Fibroblast of skin of left biceps (primary cell): Measurements from ENCODE around the gene IFT57.

ENCODE experiments used
- DNase-seq, 2 experiments: peaks; one replicate each; pipeline ENCODE4 v3.0.0-alpha.2; 2013; ENCODE audit warnings: low read depth in 2 of 2

Gene IFT57

DNA sequence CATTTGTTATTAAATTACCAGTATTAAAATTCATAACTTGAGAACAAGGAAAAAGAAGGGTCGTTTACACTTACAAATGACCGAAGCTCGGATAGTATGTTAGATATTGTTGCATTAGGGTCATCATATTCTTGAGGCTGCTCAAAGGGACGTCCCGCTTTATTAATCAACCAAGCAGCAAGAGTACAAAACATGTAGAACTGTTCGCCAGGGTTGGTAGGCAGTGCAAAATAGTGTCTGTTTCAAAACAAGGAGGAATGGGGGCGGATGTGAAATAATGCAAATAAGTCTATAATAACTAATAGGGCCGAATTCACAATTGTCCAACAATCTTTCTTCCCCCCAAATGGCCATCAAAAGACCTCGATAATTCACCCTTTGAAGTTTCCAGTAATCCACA, 2.9 kb downstream of the IFT57 start:
- no peak for DNase-seq

GRCh38 chr3:108218811-108219210, 3.4 kb downstream of the IFT57 start:
- no peak for DNase-seq

DNA sequence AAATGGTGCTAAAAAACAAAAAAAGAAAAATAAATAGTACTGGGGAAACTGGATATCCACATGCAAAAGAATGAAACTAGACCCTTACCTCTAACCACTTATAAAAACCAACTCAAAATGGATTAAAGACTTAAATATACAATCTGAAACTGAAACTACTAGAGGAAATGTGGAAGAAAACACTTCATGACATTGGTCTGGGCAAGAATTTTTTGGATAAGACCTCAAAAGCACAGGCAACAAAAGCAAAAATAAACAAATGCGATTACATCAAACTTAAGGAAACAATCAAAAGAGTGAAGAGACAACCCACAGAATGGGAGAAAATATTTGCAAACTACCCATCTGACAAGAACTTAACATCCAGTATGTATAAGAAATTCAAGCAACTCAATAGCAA, 6.4 kb downstream of the IFT57 start:
- DNase-seq: no peak

- DNase-seq: no peak
Observed at GRCh38 chr3:108209579-108209978, 12.6 kb downstream of the IFT57 start.

DNA sequence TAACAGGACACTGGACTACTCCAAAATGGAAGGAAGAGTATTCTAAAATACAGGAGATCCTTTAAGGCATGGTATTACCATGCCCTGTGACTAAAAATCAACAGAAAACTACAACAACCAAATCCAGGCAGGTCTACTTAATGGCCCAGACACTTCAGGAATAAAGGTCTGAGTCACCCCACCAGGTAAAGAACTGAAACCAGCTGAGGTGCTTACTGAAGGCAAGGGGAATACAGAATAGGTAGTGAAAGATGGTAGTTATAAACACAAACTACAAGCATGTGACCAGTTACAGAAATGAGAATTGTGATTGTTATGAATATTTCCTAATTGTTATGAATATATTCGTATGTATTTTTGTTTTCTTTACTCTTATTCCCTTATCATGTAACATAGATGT, 13.4 kb downstream of the IFT57 start:
- DNase-seq: no peak

- no peak for DNase-seq
Observed at GRCh38 chr3:108202834-108203233, 19.4 kb downstream of the IFT57 start.

GRCh38 chr3:108202080-108202479, 20.1 kb downstream of the IFT57 start:
- DNase-seq: no peak

DNA sequence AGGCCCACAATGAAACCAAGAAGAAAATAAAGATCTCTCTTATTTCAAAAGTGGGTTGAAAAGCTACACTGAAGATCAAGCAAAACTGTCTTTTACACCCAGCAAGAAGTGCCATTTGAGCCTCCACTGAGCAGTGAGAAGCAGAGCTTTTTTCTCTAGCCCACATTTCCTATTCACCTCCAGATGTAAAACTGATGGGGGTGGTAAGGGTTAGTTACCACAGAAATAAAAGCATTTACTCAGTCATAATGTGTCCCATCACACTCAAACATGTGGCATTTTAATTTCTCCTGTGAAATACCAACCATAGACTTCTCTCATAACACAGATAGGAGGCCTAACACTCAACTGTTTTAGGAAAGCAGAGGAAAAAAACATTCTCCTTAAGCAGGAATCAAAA, 21.0 kb downstream of the IFT57 start:
- DNase-seq: no peak

DNA sequence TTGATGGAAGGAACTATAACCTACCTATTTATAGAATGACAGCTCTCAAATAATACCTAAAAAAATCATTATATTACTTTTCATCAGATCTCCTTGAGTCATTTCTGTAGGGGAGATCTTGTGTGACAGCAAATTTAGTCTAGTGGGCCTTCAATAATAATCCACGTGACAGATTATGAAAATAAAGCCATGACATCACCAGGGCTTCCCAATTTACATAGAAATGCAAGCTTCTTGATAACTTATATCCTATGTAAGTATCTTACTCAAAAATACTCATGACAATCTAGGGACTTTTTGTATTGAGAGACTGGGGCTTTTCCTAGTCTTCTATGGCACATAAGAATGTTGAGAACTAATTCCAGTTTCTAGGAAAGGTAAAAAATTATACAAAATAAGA, 21.6 kb downstream of the IFT57 start:
- no peak for DNase-seq

DNA sequence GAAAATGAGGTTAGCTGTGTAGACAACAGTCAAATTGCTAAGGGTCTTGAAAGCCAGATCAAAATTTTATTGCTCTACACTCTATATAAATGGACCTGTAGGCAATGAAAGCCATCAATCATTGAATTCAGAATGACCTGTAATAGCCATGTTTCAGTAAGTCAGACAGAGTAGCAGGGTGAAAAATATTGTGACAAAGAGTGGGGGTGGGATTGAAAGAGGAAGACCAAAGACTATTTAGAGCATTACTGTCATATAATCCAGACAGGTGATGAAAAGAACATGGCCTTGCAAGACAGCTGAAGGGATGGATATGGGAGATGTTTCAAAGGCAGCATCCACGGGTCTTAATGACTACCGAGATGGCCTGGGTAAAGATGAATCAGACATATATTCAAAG, 22.2 kb downstream of the IFT57 start:
- DNase-seq: no peak

DNA sequence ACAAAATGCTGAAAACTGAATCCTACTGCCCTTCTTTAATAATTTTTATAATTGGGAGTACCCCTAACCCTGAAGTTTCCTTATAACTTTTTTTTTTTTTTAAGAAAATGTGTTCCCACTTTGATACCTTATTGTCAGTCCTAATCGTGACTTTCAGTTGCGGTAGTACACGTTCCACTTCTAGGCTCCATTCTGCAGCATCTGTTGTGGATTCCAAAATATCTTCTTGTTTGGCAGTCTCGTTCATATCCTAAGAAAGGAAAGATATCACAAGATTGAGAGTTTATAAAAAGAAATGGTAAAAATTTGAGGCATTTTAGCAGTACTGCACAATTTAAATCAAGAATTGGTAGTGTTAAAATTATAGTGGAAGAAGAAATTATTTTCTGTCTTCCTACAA, 30.8 kb downstream of the IFT57 start:
- DNase-seq: no peak

DNA sequence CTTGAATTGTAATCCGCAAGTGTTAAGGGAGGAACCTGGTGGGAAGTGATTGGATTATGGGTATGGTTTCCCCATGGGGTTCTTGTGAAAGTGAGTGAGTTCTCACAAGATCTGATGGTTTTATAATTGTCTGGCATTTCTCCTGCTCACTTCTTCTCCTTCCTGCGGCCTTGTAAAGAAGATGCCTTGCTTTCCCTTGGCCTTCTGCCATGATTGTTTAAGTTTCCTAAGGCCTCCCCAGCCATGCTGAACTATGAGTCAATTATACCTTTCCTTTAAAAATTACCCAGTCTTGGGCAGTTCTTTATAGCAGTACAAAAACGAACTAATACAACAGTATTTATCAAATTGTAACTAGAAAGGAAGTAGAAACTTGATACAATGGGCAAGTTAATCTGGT, 31.9 kb downstream of the IFT57 start:
- DNase-seq: no peak

DNA sequence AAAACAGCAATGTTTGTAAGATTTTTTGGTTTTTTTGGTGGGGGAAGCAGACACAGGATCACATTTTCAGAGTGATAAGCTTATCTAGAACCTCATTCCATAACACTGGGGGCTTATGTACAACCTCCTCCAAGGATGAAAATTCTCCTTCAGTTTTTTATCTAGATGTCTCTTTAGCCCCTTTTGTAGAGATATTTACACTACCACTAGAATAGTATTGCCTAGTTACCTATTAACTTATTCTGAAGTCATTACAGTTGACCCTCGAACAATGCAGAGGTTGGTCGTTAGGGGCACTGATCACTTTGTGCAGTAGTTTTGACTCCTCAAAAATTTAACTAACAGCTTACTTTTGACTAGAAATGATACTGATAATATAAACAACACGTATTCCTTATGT, 32.8 kb downstream of the IFT57 start:
- no peak for DNase-seq

GRCh38 chr3:108185536-108185935, 36.7 kb downstream of the IFT57 start:
- no peak for DNase-seq

GRCh38 chr3:108184824-108185223, 37.4 kb downstream of the IFT57 start:
- no peak for DNase-seq

GRCh38 chr3:108183971-108184370, 38.3 kb downstream of the IFT57 start:
- DNase-seq: no peak

- no peak for DNase-seq
Observed at GRCh38 chr3:108183181-108183580, 39.0 kb downstream of the IFT57 start.

- no peak for DNase-seq
Observed at GRCh38 chr3:108182339-108182738, 39.9 kb downstream of the IFT57 start.

GRCh38 chr3:108181172-108181571, 41.1 kb downstream of the IFT57 start:
- DNase-seq: no peak

GRCh38 chr3:108180194-108180593, 42.0 kb downstream of the IFT57 start:
- DNase-seq: peak; percentile 61 to 64

DNA sequence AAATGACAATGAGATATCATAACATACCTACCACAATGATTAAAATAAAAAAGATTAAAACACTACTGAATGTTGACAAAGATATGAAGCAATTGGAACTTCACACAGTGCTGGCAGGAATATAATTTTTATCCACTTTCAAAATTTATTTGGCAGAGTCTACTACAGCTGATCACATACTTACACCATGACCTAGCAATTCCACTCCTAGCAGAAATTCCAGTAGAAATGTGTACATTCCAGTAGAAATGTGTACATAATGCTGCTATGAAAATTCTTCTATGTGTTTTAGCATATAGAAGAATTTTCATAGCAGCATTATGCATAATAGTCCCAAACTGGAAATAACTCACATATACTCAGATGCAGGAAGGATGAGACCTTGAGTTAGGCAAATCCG, 43.5 kb downstream of the IFT57 start:
- DNase-seq: peak; percentile 63 to 64

GRCh38 chr3:108177536-108177935, 44.7 kb downstream of the IFT57 start:
- DNase-seq: no peak

GRCh38 chr3:108175352-108175751, 46.9 kb downstream of the IFT57 start:
- no peak for DNase-seq

DNA sequence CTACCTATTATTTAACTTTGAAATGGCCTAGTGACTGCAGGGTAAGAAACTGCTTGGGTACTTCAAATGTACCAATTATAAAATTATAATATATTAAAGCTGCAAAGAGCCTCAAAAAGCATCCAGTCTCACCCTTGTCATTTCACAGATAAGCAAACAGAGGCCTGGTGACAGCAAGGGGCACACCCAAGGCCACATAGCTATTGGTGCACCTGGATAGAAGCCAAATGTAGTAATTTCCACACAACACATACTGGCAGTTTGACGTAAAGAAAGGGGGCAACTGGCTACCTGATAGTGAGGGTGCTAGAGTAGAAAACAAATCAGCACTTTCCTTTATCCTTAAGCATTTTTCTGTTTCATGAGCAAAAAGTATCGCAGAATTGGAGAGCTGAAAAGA, 51.1 kb downstream of the IFT57 start:
- no peak for DNase-seq

DNA sequence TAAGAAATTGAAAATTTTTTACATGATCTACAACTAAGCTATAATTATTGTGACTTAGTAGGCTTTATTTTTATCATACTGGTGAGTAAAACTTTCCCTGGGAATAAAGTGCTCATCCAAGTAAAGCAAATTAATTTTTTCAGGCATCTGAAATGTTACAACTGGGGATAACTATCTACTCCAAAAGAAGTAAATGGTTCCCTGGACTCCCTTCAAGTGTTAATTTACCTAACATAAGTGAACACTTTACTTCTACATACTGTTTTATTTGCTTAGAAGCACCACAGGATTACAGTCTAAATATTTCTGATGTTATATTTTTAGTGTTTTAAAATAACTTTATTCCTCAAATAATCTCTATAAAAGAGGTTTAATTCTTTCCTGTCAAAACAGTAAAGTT, 57.8 kb downstream of the IFT57 start:
- DNase-seq: no peak
